ENCODE results near the gene SDK1.

DNA sequence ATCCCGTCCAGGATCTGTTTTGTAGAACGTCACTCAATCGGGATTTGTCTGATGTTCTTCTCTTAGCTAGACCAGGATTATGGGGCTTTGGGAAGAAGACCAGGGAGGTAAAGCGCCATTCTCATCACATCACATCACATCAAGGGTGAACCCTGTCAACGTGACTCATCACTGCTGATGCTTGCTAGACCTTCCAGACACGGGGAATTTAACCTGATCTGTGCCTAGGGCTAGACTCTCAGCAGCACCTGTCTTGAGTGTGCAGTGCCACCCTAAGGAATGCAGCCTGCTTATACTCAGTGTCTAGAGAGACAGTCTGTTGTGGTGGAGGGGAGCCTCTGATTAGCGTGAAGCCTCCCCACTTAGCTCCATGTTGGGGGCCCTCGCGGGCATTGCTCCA lies 702.5 kb downstream of the SDK1 start:
- TF ChIP-seq NFE2L1 (CRISPR knock-in tag; IDR thresholded peaks at IDR 0.05), result no peak
- TF ChIP-seq, protein P1, sequence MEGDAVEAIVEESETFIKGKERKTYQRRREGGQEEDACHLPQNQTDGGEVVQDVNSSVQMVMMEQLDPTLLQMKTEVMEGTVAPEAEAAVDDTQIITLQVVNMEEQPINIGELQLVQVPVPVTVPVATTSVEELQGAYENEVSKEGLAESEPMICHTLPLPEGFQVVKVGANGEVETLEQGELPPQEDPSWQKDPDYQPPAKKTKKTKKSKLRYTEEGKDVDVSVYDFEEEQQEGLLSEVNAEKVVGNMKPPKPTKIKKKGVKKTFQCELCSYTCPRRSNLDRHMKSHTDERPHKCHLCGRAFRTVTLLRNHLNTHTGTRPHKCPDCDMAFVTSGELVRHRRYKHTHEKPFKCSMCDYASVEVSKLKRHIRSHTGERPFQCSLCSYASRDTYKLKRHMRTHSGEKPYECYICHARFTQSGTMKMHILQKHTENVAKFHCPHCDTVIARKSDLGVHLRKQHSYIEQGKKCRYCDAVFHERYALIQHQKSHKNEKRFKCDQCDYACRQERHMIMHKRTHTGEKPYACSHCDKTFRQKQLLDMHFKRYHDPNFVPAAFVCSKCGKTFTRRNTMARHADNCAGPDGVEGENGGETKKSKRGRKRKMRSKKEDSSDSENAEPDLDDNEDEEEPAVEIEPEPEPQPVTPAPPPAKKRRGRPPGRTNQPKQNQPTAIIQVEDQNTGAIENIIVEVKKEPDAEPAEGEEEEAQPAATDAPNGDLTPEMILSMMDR (IDR thresholded peaks at IDR 0.05), result no peak
- TF ChIP-seq, protein P2, sequence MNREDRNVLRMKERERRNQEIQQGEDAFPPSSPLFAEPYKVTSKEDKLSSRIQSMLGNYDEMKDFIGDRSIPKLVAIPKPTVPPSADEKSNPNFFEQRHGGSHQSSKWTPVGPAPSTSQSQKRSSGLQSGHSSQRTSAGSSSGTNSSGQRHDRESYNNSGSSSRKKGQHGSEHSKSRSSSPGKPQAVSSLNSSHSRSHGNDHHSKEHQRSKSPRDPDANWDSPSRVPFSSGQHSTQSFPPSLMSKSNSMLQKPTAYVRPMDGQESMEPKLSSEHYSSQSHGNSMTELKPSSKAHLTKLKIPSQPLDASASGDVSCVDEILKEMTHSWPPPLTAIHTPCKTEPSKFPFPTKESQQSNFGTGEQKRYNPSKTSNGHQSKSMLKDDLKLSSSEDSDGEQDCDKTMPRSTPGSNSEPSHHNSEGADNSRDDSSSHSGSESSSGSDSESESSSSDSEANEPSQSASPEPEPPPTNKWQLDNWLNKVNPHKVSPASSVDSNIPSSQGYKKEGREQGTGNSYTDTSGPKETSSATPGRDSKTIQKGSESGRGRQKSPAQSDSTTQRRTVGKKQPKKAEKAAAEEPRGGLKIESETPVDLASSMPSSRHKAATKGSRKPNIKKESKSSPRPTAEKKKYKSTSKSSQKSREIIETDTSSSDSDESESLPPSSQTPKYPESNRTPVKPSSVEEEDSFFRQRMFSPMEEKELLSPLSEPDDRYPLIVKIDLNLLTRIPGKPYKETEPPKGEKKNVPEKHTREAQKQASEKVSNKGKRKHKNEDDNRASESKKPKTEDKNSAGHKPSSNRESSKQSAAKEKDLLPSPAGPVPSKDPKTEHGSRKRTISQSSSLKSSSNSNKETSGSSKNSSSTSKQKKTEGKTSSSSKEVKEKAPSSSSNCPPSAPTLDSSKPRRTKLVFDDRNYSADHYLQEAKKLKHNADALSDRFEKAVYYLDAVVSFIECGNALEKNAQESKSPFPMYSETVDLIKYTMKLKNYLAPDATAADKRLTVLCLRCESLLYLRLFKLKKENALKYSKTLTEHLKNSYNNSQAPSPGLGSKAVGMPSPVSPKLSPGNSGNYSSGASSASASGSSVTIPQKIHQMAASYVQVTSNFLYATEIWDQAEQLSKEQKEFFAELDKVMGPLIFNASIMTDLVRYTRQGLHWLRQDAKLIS (CRISPR knock-in tag; IDR thresholded peaks at IDR 0.05; ENCODE audit: borderline replicate concordance), result no peak
- TF ChIP-seq SOX15 (CRISPR knock-in tag; IDR thresholded peaks at IDR 0.05), result no peak
- TF ChIP-seq NR2C2 (CRISPR knock-in tag; IDR thresholded peaks at IDR 0.05), result no peak
- TF ChIP-seq TEAD4 (CRISPR knock-in tag; IDR thresholded peaks at IDR 0.05), result no peak
- TF ChIP-seq ATF2 (CRISPR knock-in tag; IDR thresholded peaks at IDR 0.05; ENCODE audit: borderline replicate concordance, low read depth), result no peak
- no peak for TF ChIP-seq TEAD1 (CRISPR knock-in tag; IDR thresholded peaks at IDR 0.05)
- TF ChIP-seq ELF4 (CRISPR knock-in tag; IDR thresholded peaks at IDR 0.05; ENCODE audit: low read depth), result no peak
- no peak for TF ChIP-seq ZNF263 (CRISPR knock-in tag; IDR thresholded peaks at IDR 0.05; ENCODE audit: low read depth)
- no peak for TF ChIP-seq ZBTB21 (CRISPR knock-in tag; IDR thresholded peaks at IDR 0.05; ENCODE audit: borderline replicate concordance)
- no peak for TF ChIP-seq ZNF232 (CRISPR knock-in tag; IDR thresholded peaks at IDR 0.05)

Data from WTC11 (cell line).